ENCODE data around the gene SRPX.

Gene SRPX

GRCh38 chrX:38181357-38181756 is 39.3 kb downstream of the SRPX start:
- Histone ChIP-seq H3K4me3 (ENCODE audit: insufficient read depth, low read length, poor library complexity, severe bottlenecking) (no peak overlapping the region), H3K27me3 (ENCODE audit: low read length) (no peaks in the 10 kb centered on the region), H2AFZ (ENCODE audit: low read depth, low read length, severe bottlenecking) (no peak overlapping the region), H3K4me2 (ENCODE audit: low read depth, low read length, poor library complexity, severe bottlenecking) (no peak overlapping the region), H4K20me1 (ENCODE audit: low read depth, low read length) (no peaks in the 10 kb centered on the region), H3K36me3 (ENCODE audit: low read length) (no peaks in the 10 kb centered on the region), H3K9me3 (ENCODE audit: insufficient read depth, low read length) (no peaks in the 10 kb centered on the region), H3K79me2 (ENCODE audit: insufficient read depth, low read length) (no peaks in the 10 kb centered on the region), H3K9me2 (replicated peaks; ENCODE audit: insufficient read depth, low read length) (no peaks in the 10 kb centered on the region), H3F3A (ENCODE audit: insufficient read depth) (no peaks in the 10 kb centered on the region), H3K9ac (ENCODE audit: low read length) (no peak overlapping the region), H3K27ac (ENCODE audit: low read depth, low read length) (no peak overlapping the region)
- TF ChIP-seq CTCF (IDR thresholded peaks at IDR 0.05; ENCODE audit: insufficient read depth, low read length, poor library complexity, severe bottlenecking) (no peak), EZH2phosphoT487 (conservative IDR thresholded peaks at IDR 0.05; ENCODE audit: low read length) (no peak)

- Histone ChIP-seq H3F3A (ENCODE audit: insufficient read depth) (no peaks in the 10 kb centered on the region), H2AFZ (ENCODE audit: low read depth, low read length, severe bottlenecking) (no peak overlapping the region), H3K9ac (ENCODE audit: low read length) (no peak overlapping the region), H4K20me1 (ENCODE audit: low read depth, low read length) (no peaks in the 10 kb centered on the region), H3K36me3 (ENCODE audit: low read length) (no peaks in the 10 kb centered on the region), H3K9me2 (replicated peaks; ENCODE audit: insufficient read depth, low read length) (no peaks in the 10 kb centered on the region), H3K27ac (ENCODE audit: low read depth, low read length) (no peak overlapping the region), H3K27me3 (ENCODE audit: low read length) (no peaks in the 10 kb centered on the region), H3K4me3 (ENCODE audit: insufficient read depth, low read length, poor library complexity, severe bottlenecking) (no peak overlapping the region), H3K4me2 (ENCODE audit: low read depth, low read length, poor library complexity, severe bottlenecking) (no peak overlapping the region), H3K79me2 (ENCODE audit: insufficient read depth, low read length) (no peaks in the 10 kb centered on the region), H3K9me3 (ENCODE audit: insufficient read depth, low read length) (no peaks in the 10 kb centered on the region)
- TF ChIP-seq CTCF (IDR thresholded peaks at IDR 0.05; ENCODE audit: insufficient read depth, low read length, poor library complexity, severe bottlenecking) (no peak), EZH2phosphoT487 (conservative IDR thresholded peaks at IDR 0.05; ENCODE audit: low read length) (no peak)
Measured at GRCh38 chrX:38178396-38178795, 42.3 kb downstream of the SRPX start.

- Histone ChIP-seq H3K4me3 (ENCODE audit: insufficient read depth, low read length, poor library complexity, severe bottlenecking) (no peak overlapping the region), H3K9me3 (ENCODE audit: insufficient read depth, low read length) (no peaks in the 10 kb centered on the region), H3K9ac (ENCODE audit: low read length) (no peak overlapping the region), H3K79me2 (ENCODE audit: insufficient read depth, low read length) (no peaks in the 10 kb centered on the region), H2AFZ (ENCODE audit: low read depth, low read length, severe bottlenecking) (no peak overlapping the region), H3K27me3 (ENCODE audit: low read length) (no peaks in the 10 kb centered on the region), H4K20me1 (ENCODE audit: low read depth, low read length) (no peaks in the 10 kb centered on the region), H3K9me2 (replicated peaks; ENCODE audit: insufficient read depth, low read length) (no peaks in the 10 kb centered on the region), H3F3A (ENCODE audit: insufficient read depth) (no peaks in the 10 kb centered on the region), H3K36me3 (ENCODE audit: low read length) (no peaks in the 10 kb centered on the region), H3K27ac (ENCODE audit: low read depth, low read length) (no peak overlapping the region), H3K4me2 (ENCODE audit: low read depth, low read length, poor library complexity, severe bottlenecking) (no peak overlapping the region)
- TF ChIP-seq CTCF (IDR thresholded peaks at IDR 0.05; ENCODE audit: insufficient read depth, low read length, poor library complexity, severe bottlenecking) = no peak
- TF ChIP-seq EZH2phosphoT487 (conservative IDR thresholded peaks at IDR 0.05; ENCODE audit: low read length) = no peak
Measured at GRCh38 chrX:38175139-38175538, 45.5 kb downstream of the SRPX start.
